DOHH2 (cell line): ENCODE data around the gene ZFX.

Source experiments
- H3F3A ChIP-seq: fragments of 200-600 bp; sonication (generic), shearing (Covaris generic); 2 replicates; pipeline ENCODE4 v1.6.0; 2016; ENCODE audit warnings: antibody characterized with exemption, mild to moderate bottlenecking; ENCODE audit not compliant: control insufficient read depth, insufficient read depth
- H3K27ac ChIP-seq: fragments of 200-600 bp; sonication (generic); 2 replicates; pipeline ENCODE4 v1.5.1; 2014; ENCODE audit warnings: low read depth, mild to moderate bottlenecking, low read length, moderate library complexity
- H3K27me3 ChIP-seq: fragments of 200-600 bp; sonication (generic); 2 replicates; pipeline ENCODE4 v1.6.1; 2014; ENCODE audit warnings: mild to moderate bottlenecking, low read length, mixed read lengths; ENCODE audit not compliant: control insufficient read depth
- H3K36me3 ChIP-seq: fragments of 200-600 bp; sonication (generic); 2 replicates; pipeline ENCODE4 v1.6.1; 2014; ENCODE audit warnings: mild to moderate bottlenecking, low read length, moderate library complexity, mixed read lengths; ENCODE audit not compliant: control insufficient read depth
- H3K4me1 ChIP-seq: fragments of 200-600 bp; sonication (generic); 2 replicates; pipeline ENCODE4 v1.6.1; 2014; ENCODE audit warnings: mild to moderate bottlenecking, low read length, mixed read lengths; ENCODE audit not compliant: control insufficient read depth
- H3K4me2 ChIP-seq: fragments of 200-600 bp; sonication (generic); 2 replicates; pipeline ENCODE4 v1.6.0; 2014; ENCODE audit warnings: mild to moderate bottlenecking, low read length, moderate library complexity
- H3K4me3 ChIP-seq: fragments of 200-600 bp; sonication (generic); 2 replicates; pipeline ENCODE4 v1.5.1; 2014; ENCODE audit warnings: mild to moderate bottlenecking, low read length, mixed read lengths
- H3K79me2 ChIP-seq: fragments of 200-600 bp; sonication (generic); 2 replicates; pipeline ENCODE4 v1.6.1; 2014; ENCODE audit warnings: mild to moderate bottlenecking, low read length, mixed read lengths; ENCODE audit not compliant: control insufficient read depth
- H3K9me2 ChIP-seq: fragments of 200-600 bp; sonication (generic); replicated peaks from 2 replicates; pipeline ENCODE4 v1.6.1; 2014; ENCODE audit warnings: mild to moderate bottlenecking, low read length, mixed read lengths; ENCODE audit not compliant: control insufficient read depth
- H3K9me3 ChIP-seq: fragments of 200-600 bp; sonication (generic); 2 replicates; pipeline ENCODE4 v1.6.1; 2014; ENCODE audit warnings: antibody characterized with exemption, low read length, mixed read lengths; ENCODE audit not compliant: control insufficient read depth, insufficient read depth
- H4K20me1 ChIP-seq: fragments of 200-600 bp; sonication (generic); 2 replicates; pipeline ENCODE4 v1.6.0; 2014; ENCODE audit warnings: low read depth, mild to moderate bottlenecking, antibody characterized with exemption, low read length, moderate library complexity; ENCODE audit not compliant: control insufficient read depth, insufficient read depth
- CTCF ChIP-seq: fragments of 200-600 bp; sonication (generic); IDR thresholded peaks from one replicate; pipeline ENCODE4 v1.5.1; 2014; ENCODE audit warnings: antibody characterized with exemption, mild to moderate bottlenecking, low read depth, low read length; ENCODE audit not compliant: poor library complexity, severe bottlenecking
- EZH2phosphoT487 ChIP-seq: fragments of 200-600 bp; sonication (generic); IDR thresholded peaks from 2 replicates; pipeline ENCODE4 v1.6.1; 2017; ENCODE audit warnings: borderline replicate concordance, mild to moderate bottlenecking, antibody characterized with exemption, low read length, moderate library complexity, mixed read lengths

ZFX gene

DNA sequence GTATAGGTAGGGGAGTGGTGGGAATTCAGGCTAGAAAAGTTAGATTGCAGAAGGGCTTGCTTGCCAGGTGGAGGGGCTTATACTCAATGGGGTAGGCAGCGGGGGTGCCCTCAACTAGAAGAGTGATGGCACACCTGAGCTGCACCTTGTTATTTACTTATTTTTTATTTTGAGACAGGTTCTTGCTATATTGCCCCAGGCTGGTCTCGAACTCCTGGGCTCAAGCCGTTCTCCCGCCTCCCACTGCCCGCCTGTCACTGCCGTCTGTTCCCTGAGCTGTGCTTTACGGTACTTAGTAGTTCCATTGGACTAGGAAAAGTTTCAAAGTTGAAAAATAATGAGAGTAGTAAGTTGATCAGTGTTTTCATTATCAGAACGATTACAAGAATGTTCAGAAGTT, 2.0 kb downstream of the ZFX start:
- H3K36me3 ChIP-seq, result peaks cover 45% of the 10 kb centered on the region
- no peaks in the 10 kb centered on the region; the same call in 1 of the 2 replicates for H4K20me1 ChIP-seq
- H3K79me2 ChIP-seq, result peaks cover 69% of the 10 kb centered on the region
- no peaks in the 10 kb centered on the region for H3K9me2 ChIP-seq
- H3K27me3 ChIP-seq, result no peaks in the 10 kb centered on the region
- TF ChIP-seq CTCF, result no peak
- TF ChIP-seq EZH2phosphoT487, result no peak
- H3K9me3 ChIP-seq, result no peaks in the 10 kb centered on the region
- H3K4me1 ChIP-seq, result peaks cover 50% of the 10 kb centered on the region
- peaks cover 12% of the 10 kb centered on the region for H3F3A ChIP-seq
- 0 out of 2 replicates have a peak overlapping the region, but pooled peaks have one; percentile 87 for H3K27ac ChIP-seq
- peak overlapping the region; percentile 90 for H3K4me2 ChIP-seq
- peak overlapping the region; percentile 88 for H3K4me3 ChIP-seq

DNA sequence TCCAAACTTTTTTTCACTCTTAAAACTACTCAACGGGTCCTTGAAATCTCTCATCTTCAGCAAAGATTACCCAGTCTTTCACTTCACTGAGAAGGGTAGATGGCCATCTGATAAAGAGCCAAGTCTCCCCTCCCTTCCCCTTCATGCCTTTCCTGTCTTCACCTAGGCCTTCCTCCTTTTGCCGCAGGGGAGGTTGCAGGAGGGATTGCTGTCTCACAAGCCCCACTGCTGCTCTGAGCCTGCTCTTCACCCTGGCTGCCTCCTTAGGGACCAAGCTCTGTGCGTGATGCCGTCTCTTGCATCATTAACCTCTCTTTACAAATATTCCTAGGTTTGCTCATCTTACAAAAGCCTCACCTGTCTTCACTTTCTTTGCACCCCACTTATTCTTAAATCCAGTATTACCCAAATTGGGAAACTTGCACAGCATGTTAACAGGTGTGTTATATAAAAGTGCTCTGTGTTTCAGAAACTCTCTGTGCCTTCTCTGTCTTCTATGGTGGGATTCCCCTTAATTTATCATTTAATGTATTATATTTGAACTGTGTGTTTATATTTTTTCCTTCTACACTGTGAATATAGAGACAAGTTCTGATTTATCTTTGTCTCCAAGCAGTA, 3.8 kb downstream of the ZFX start:
- no peaks in the 10 kb centered on the region for H3K27me3 ChIP-seq
- H3K9me3 ChIP-seq, result no peaks in the 10 kb centered on the region
- H3K4me2 ChIP-seq, result peak overlapping the region; percentile 90
- no peak overlapping the region for H3K27ac ChIP-seq
- no peak for TF ChIP-seq EZH2phosphoT487
- no peak for TF ChIP-seq CTCF
- no peaks in the 10 kb centered on the region for H3K9me2 ChIP-seq
- 0 out of 2 replicates have a peak overlapping the region, but pooled peaks have one; percentile 24 for H3K4me3 ChIP-seq
- peaks cover 32% of the 10 kb centered on the region for H3K4me1 ChIP-seq
- H3F3A ChIP-seq, result peaks cover 8% of the 10 kb centered on the region
- peaks cover 87% of the 10 kb centered on the region for H3K79me2 ChIP-seq
- no peaks in the 10 kb centered on the region; the same call in 1 of the 2 replicates for H4K20me1 ChIP-seq
- H3K36me3 ChIP-seq, result peaks cover 57% of the 10 kb centered on the region

DNA sequence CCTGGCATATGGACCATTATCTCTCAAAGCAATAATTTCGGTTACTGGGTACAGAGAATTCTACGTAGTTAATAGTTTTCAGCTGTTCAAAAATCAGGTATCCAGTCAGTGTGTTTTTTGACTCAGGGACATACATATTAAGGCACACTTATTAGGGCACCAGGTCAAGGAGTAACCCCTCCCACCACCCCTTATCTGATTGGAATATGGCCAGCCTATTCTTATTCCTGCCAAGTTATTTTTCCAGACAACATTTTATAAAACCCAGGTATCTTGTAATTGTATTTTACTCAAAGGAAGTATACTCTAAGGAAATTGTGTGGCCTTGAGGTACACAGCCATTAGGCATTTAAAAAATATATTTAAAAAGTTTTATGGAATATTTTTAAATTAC, 4.3 kb downstream of the ZFX start:
- no peaks in the 10 kb centered on the region for H3K9me3 ChIP-seq
- no peak overlapping the region for H3K27ac ChIP-seq
- H3K9me2 ChIP-seq, result no peaks in the 10 kb centered on the region
- H3K36me3 ChIP-seq, result peaks cover 58% of the 10 kb centered on the region
- peaks cover 28% of the 10 kb centered on the region for H3K4me1 ChIP-seq
- H3K4me2 ChIP-seq, result no peak overlapping the region
- H4K20me1 ChIP-seq, result no peaks in the 10 kb centered on the region; the same call in 1 of the 2 replicates
- H3F3A ChIP-seq, result peaks cover 3% of the 10 kb centered on the region
- peaks cover 87% of the 10 kb centered on the region for H3K79me2 ChIP-seq
- H3K27me3 ChIP-seq, result no peaks in the 10 kb centered on the region
- TF ChIP-seq EZH2phosphoT487, result no peak
- TF ChIP-seq CTCF, result no peak
- H3K4me3 ChIP-seq, result no peak overlapping the region
